Activated B cell treated with CpG ODN at 0.5 μM for 24 hours (primary cell): ENCODE data around the gene FAM236D. TPM values are rescaled to one million over a fixed set of nuclear protein-coding genes. Genes with fewer than 3 reads are reported as not detected.
A peak's percentile ranks its signal among the peaks of the same experiment; 100 is the strongest.
"Not testable (repeated sequence)": the region's sequence is repeated elsewhere in the genome, so short reads cannot be mapped to it uniquely, and the experiment has no call there.

ENCODE experiments used
- ATAC-seq: fragments of 200-7000 bp; cut with Tn5 transposase; one replicate; pipeline ENCODE4 v1.10.0; 2021; ENCODE audit warnings: low read depth, mild to moderate bottlenecking, moderate library complexity
- CTCF ChIA-PET: fragments of 350-600 bp; sonication (Branson Sonifier 250); formaldehyde crosslinking; loops from one replicate; lab custom pipeline; 2021; ENCODE audit warnings: antibody characterized with exemption; lab: Charles Lee
- POLR2A ChIA-PET: fragments of 350-600 bp; sonication (Branson Sonifier 250); formaldehyde crosslinking; loops from one replicate; lab custom pipeline; 2021; ENCODE audit warnings: antibody characterized with exemption; lab: Charles Lee
- DNase-seq: peaks from one replicate; pipeline ENCODE4 v3.0.0; 2022
- H3K27ac Mint-ChIP-seq: one replicate; pipeline ENCODE4 v1.8.0; 2020; ENCODE audit warnings: mixed read lengths
- H3K27me3 Mint-ChIP-seq: one replicate; pipeline ENCODE4 v1.8.0; 2021; ENCODE audit warnings: mixed read lengths
- H3K36me3 Mint-ChIP-seq: one replicate; pipeline ENCODE4 v1.8.0; 2021; ENCODE audit warnings: low read depth, mixed read lengths
- H3K4me1 Mint-ChIP-seq: one replicate; pipeline ENCODE4 v1.8.0; 2021; ENCODE audit warnings: mixed read lengths
- H3K4me3 Mint-ChIP-seq: one replicate; pipeline ENCODE4 v1.8.0; 2020; ENCODE audit warnings: mild to moderate bottlenecking, mixed read lengths
- H3K9me3 Mint-ChIP-seq: one replicate; pipeline ENCODE4 v1.8.0; 2020; ENCODE audit warnings: mixed read lengths
- intact Hi-C: fragments of 100-400 bp; cut with micrococcal nuclease; formaldehyde crosslinking; loops from one replicate; pipeline ENCODE4 v1.15.1; 2024
- total RNA-seq: library from RNA; stranded (reverse); gene quantifications from 2 replicates; pipeline ENCODE4 v1.2.3, GENCODE V29; 2022

The FAM236D gene
- not detected in 2 replicates for total RNA-seq

DNA sequence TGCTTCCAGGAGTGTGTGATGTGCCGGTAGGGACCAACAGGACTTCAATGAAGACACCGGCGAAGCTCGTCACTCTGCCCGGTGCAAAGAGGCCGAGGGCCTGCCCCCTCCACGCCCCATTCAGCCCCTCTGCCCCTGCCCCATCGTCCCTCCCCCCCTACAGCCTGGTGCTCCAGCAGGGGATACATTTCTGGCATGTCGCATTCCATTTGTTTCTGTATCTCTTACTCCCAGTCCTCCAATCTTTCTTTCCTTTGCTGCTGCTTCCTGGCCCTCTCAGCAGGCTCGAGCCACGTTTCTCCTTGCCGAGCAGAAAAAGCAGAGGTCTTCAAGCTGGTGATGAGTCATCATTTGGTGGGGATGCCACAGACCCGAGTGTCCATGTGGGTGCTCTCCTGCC is at the start of gene FAM236D:
FAM236D (minus strand) TSS at position 101 of the 400 bp plus-strand sequence; CDS start at position 1, 100 bp downstream.
- H3K27ac Mint-ChIP-seq, intact Hi-C loops, H3K4me1 Mint-ChIP-seq, H3K36me3 Mint-ChIP-seq, H3K27me3 Mint-ChIP-seq, ATAC-seq, H3K9me3 Mint-ChIP-seq, CTCF ChIA-PET, H3K4me3 Mint-ChIP-seq, POLR2A ChIA-PET, DNase-seq: not testable (repeated sequence)

DNA sequence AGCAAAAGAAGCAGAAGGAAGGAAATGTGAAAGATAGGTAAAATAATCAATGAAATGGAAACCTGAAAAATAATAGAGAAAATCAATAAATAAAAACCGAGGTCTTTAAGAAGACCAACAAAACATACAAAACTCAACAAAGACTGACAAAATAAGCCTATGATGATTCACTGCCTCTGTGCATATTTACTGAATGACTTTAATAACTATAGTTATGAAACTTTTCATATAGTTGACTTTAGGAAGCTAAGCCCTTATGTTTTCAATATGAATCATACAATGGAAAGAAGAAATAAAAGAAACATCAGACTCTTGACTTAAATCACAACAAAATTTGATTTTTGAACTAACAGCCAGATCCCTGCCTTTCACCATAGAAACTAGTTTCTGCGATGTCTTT is 29.5 kb upstream of the FAM236D start:
- H3K27me3 Mint-ChIP-seq, H3K4me1 Mint-ChIP-seq, CTCF ChIA-PET, H3K9me3 Mint-ChIP-seq, ATAC-seq, intact Hi-C loops, H3K4me3 Mint-ChIP-seq, DNase-seq, H3K36me3 Mint-ChIP-seq, POLR2A ChIA-PET, H3K27ac Mint-ChIP-seq: not testable (repeated sequence)

DNA sequence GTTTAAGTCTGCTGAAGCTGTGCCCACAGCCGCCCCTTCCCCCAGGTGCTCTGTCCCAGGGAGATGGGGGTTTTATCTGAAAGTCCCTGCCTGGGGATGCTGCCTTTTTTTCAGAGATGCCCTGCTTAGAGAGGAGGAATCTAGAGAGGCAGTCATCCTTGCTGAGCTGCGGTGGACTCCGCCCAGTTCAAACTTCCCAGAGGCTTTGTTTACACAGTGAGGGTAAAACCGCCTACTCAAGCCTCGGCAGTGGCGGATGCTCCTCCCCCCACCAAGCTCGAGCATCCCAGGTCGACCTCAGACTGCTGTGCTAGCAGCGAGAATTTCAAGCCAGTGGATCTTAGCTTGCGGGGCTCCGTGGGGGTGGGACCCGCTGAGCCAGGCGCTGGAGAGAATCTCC is 22.7 kb upstream of the FAM236D start:
- H3K27me3 Mint-ChIP-seq, H3K36me3 Mint-ChIP-seq, POLR2A ChIA-PET, CTCF ChIA-PET, H3K9me3 Mint-ChIP-seq, H3K4me1 Mint-ChIP-seq, intact Hi-C loops, DNase-seq, ATAC-seq, H3K27ac Mint-ChIP-seq, H3K4me3 Mint-ChIP-seq: not testable (repeated sequence)

DNA sequence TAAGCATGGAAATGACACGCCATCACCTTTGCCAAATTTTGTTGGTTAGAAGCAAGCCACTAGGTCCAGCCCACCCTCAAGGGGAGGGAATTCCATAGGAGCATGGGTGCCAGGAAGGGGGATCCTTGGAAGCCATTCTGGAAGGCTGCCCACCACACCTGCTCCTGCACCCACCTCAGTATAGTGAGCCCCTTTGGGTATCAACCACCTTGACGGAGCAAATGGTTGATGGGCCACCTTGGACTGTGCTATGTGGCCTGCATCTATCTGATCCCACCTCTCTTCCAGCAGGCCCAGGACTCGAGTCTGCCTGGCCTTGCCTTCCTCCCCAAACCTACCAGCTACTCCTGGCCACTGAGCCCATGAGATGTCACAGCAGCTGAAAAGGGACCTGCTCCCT is 17.6 kb downstream of the FAM236D start:
- H3K27me3 Mint-ChIP-seq, intact Hi-C loops, H3K9me3 Mint-ChIP-seq, H3K27ac Mint-ChIP-seq, POLR2A ChIA-PET, H3K4me3 Mint-ChIP-seq, H3K36me3 Mint-ChIP-seq, ATAC-seq, H3K4me1 Mint-ChIP-seq, CTCF ChIA-PET, DNase-seq: not testable (repeated sequence)

DNA sequence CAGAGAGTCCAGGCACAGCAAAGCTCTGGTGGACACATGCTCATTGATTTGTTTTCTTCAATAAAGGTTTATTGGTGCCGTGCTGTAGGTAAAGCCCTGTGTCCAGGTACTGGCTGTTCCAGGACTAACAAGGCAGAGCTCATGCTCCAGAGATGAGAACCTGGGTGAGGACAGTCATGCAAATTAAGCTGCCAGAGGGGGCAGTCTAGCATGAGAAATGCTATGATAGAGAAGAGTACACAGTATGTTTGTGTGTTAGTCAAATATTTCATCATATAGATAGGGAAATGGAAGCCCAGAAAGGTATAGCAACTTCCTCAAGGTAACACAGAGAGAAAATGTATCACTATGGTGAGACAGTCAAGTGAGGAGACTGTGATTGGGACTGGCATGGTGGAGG is 19.9 kb downstream of the FAM236D start:
- H3K36me3 Mint-ChIP-seq, H3K4me1 Mint-ChIP-seq, POLR2A ChIA-PET, intact Hi-C loops, DNase-seq, H3K27ac Mint-ChIP-seq, CTCF ChIA-PET, H3K9me3 Mint-ChIP-seq, H3K27me3 Mint-ChIP-seq, H3K4me3 Mint-ChIP-seq, ATAC-seq: not testable (repeated sequence)

DNA sequence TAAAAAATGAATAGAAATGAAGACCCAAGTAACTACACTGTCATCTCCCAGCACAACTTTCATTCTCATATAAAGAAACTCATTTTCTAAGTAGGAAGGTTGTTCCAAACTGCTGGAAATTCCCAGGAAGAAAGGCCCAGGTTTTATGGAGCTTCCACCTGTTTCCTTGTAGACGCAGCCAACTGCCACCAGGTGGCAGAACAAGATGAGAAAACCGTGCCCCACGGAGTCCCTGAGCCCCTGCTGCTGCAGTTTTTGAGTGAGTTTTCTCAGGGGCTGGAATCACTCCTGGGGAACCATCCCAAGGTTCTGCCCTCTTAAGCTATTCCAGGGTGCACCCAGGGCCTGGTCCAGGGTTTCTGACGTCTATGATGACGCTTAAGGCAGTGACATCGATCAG is 24.0 kb downstream of the FAM236D start:
- POLR2A ChIA-PET, CTCF ChIA-PET, H3K4me3 Mint-ChIP-seq, H3K27ac Mint-ChIP-seq, intact Hi-C loops, ATAC-seq, H3K36me3 Mint-ChIP-seq, H3K27me3 Mint-ChIP-seq, H3K4me1 Mint-ChIP-seq, H3K9me3 Mint-ChIP-seq, DNase-seq: not testable (repeated sequence)

DNA sequence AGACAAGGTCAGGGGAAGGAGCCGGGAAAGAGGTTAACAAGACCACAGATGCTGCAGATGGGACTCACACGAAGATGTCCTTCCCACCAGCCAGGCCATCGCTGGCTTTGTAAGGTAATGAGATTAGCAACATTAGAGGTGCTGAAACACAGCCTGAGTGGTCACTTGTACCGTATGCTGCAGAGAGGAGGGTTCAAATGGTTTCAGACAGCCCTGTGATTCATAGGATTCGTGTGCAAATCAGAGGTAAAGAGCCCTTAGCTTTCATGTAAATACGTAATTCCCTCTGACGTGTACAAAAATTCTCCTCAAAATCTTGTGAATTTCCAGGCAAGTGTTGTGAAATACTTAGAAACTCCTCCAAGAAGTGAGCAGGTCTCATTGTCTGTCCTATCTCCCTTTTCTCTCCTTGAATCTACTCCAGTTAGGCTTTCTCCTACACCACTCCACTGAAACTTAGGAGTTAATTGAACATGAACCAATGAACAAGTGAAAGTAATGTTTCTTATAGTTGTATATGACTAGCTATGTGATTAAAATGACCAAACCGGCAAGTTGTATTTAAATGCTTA is 24.6 kb downstream of the FAM236D start:
- H3K27me3 Mint-ChIP-seq, CTCF ChIA-PET, H3K4me3 Mint-ChIP-seq, ATAC-seq, H3K36me3 Mint-ChIP-seq, H3K27ac Mint-ChIP-seq, intact Hi-C loops, POLR2A ChIA-PET, DNase-seq, H3K4me1 Mint-ChIP-seq, H3K9me3 Mint-ChIP-seq: not testable (repeated sequence)

DNA sequence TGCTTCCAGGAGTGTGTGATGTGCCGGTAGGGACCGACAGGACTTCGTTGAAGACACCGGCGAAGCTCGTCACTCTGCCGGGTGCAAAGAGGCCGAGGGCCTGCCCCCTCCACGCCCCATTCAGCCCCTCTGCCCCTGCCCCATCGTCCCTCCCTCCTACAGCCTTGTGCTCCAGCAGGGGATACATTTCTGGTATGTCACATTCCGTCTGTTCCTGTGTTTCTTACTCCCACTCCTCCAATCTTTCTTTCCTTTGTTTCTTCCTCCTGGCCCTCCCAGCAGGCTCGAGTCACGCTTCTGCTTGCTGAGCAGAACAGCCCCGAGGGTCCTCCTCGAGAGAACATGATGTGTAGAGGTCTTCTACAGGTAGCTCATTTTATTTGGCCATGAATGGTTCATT is 25.4 kb downstream of the FAM236D start, which contains the start of gene FAM236B:
FAM236B (minus strand) TSS at position 101 of the 400 bp plus-strand sequence; CDS start at position 1, 100 bp downstream.
- H3K27me3 Mint-ChIP-seq, H3K27ac Mint-ChIP-seq, intact Hi-C loops, H3K9me3 Mint-ChIP-seq, ATAC-seq, DNase-seq, POLR2A ChIA-PET, H3K36me3 Mint-ChIP-seq, H3K4me3 Mint-ChIP-seq, H3K4me1 Mint-ChIP-seq, CTCF ChIA-PET: not testable (repeated sequence)

DNA sequence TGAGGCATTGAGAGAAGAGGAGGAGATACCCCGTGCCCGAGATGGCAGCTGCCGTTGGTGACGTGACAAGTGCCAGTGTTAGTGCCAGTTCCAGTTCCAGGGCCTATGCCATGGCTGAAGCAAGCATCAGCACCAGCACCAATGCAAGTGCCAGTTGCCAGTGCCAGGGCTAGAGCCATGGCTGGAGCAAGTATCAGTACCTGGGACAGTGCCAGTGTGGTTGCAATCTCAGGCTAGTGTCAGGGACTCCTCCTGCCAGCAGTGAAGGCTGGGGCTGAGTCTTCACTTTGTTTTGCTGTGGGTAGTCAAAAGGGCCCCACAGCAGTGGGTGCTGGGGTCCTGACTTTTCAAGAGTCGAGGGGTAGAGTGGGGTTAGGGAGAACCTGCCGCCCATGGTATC is 29.9 kb downstream of the FAM236D start:
- ATAC-seq, intact Hi-C loops, H3K27ac Mint-ChIP-seq, CTCF ChIA-PET, H3K4me3 Mint-ChIP-seq, POLR2A ChIA-PET, H3K4me1 Mint-ChIP-seq, H3K27me3 Mint-ChIP-seq, H3K9me3 Mint-ChIP-seq, H3K36me3 Mint-ChIP-seq, DNase-seq: not testable (repeated sequence)

DNA sequence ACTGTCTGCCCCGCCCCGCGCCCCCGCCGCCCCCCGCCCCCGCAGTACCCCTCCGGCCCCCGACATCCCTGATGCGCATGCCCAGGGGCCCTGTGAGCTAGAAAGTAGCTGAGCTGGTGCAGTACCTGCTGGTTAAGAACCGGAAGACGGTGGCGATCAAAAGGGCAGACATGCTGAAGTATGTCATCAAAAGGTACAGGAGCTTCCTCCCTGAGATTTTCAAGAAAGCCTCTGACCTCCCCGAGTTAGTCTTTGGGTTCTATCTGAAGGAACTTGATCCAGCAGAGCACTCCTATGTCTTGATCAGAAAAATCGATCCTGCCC is 30.6 kb downstream of the FAM236D start:
- H3K27ac Mint-ChIP-seq, DNase-seq, CTCF ChIA-PET, H3K4me1 Mint-ChIP-seq, H3K9me3 Mint-ChIP-seq, H3K27me3 Mint-ChIP-seq, POLR2A ChIA-PET, H3K36me3 Mint-ChIP-seq, intact Hi-C loops, H3K4me3 Mint-ChIP-seq: not testable (repeated sequence)
- ATAC-seq: peak; percentile 72

DNA sequence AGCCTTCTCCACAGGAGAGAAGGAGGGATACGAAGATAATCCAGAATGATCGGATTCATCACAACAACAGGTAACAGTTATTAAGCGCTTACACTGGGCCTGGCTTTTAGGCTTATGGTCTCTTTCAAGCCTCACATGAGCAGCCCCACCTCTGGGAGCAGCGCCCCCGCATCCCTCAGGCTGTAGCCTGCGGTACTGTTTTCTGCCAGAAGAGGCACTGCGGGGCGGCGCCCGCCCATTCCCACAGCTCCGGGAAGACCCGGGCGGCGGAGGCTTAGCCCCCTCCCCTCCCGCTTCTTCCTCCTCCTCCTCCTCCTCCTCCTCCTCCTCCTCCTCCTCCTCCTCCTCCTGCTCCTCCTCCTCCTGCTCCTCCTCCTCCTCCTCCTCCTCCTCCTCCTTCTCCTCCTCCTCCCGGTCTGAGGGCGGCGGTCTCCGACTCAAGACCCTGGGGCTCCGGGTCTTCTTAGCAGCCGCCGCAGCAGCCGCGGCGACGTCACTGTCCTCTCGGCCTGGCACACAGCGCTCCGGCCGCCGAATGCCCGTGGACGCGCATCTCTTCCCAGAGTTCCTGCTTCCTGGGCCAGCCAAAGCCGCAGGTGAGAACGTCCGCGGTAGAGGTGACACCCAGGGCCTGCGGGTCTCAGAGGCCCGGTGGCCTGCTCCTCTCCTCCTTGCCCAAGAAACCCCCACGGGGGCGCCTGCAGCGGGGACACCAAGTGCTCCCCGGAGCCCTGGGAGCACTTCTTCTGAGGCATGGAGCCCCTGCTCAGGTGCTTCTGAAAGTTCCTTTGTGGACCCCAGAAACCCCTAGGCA is 31.1 kb downstream of the FAM236D start, which contains the start of gene DMRTC1B:
DMRTC1B (plus strand) TSS at position 238 of the 814 bp plus-strand sequence. CDS start 68,246 bp downstream, outside the sequence.
- H3K27me3 Mint-ChIP-seq, CTCF ChIA-PET, H3K27ac Mint-ChIP-seq, H3K4me1 Mint-ChIP-seq, POLR2A ChIA-PET, DNase-seq, H3K9me3 Mint-ChIP-seq, H3K4me3 Mint-ChIP-seq, H3K36me3 Mint-ChIP-seq, intact Hi-C loops: not testable (repeated sequence)
- peak; percentile 91 for ATAC-seq

DNA sequence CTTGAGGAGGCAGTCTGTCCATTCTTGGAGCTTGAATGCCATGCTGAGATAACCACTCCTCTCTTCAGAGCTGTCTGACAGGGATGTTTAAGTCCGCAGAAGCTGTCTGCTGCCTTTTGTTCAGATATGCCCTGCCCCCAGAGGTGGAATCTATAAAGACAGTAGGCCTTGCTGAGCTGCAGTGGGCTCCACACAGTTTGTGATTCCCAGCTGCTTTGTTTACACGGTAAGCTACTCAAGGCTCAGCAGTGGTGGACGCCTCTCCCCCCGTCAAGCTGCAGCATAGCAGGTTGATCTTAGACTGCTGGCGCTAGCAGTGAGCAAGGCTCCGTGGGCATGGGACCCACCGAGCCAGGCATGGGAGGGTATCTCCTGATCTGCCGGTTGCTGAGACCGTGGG is 47.6 kb downstream of the FAM236D start:
- H3K27ac Mint-ChIP-seq, H3K27me3 Mint-ChIP-seq, H3K4me3 Mint-ChIP-seq, DNase-seq, H3K4me1 Mint-ChIP-seq, POLR2A ChIA-PET, intact Hi-C loops, H3K36me3 Mint-ChIP-seq, CTCF ChIA-PET, ATAC-seq, H3K9me3 Mint-ChIP-seq: not testable (repeated sequence)
